GM21447 (cell line): ENCODE measurements around the gene THRAP3.
"Not testable (repeated sequence)": the region's sequence is repeated elsewhere in the genome, so short reads cannot be mapped to it uniquely, and the experiment has no call there.

Experiments
- ATAC-seq: cut with Tn5 transposase; IDR thresholded peaks from one replicate; pipeline ENCODE4 v1.9.1; 2021; ENCODE audit not compliant: unreplicated experiment

The THRAP3 gene

GRCh38 chr1:36239941-36240637 lies 15.8 kb downstream of the THRAP3 start:
- ATAC-seq = no peak

- no peak for ATAC-seq
Measured at GRCh38 chr1:36247538-36247937, 23.3 kb downstream of the THRAP3 start.

- no peak for ATAC-seq
Measured at GRCh38 chr1:36248250-36248894, 24.1 kb downstream of the THRAP3 start.

GRCh38 chr1:36251794-36252481 lies 27.7 kb downstream of the THRAP3 start:
- ATAC-seq = no peak

- not testable (repeated sequence) for ATAC-seq
Measured at GRCh38 chr1:36252482-36252824, 28.2 kb downstream of the THRAP3 start.

- no peak for ATAC-seq
Measured at GRCh38 chr1:36253161-36253862, 29.1 kb downstream of the THRAP3 start.

GRCh38 chr1:36256558-36257374 lies 32.5 kb downstream of the THRAP3 start:
- no peak for ATAC-seq

GRCh38 chr1:36257375-36257767 lies 33.1 kb downstream of the THRAP3 start:
- no peak for ATAC-seq

- no peak for ATAC-seq
Measured at GRCh38 chr1:36258960-36259344, 34.7 kb downstream of the THRAP3 start.

GRCh38 chr1:36268981-36269380 lies 44.7 kb downstream of the THRAP3 start:
- ATAC-seq = no peak

GRCh38 chr1:36269408-36269838 lies 45.2 kb downstream of the THRAP3 start:
- no peak for ATAC-seq

- ATAC-seq = no peak
Measured at GRCh38 chr1:36273024-36273423, 48.8 kb downstream of the THRAP3 start.

- no peak for ATAC-seq
Measured at GRCh38 chr1:36274201-36274600, 50.0 kb downstream of the THRAP3 start.

- ATAC-seq = no peak
Measured at GRCh38 chr1:36276688-36277087, 52.4 kb downstream of the THRAP3 start.

- no peak for ATAC-seq
Measured at GRCh38 chr1:36279110-36279788, 55.0 kb downstream of the THRAP3 start.

- no peak for ATAC-seq
Measured at GRCh38 chr1:36279789-36280296, 55.6 kb downstream of the THRAP3 start.

- ATAC-seq = no peak
Measured at GRCh38 chr1:36284061-36284460, 59.8 kb downstream of the THRAP3 start.

- no peak for ATAC-seq
Measured at GRCh38 chr1:36284517-36284916, 60.3 kb downstream of the THRAP3 start.

GRCh38 chr1:36285443-36286101 lies 61.3 kb downstream of the THRAP3 start:
- no peak for ATAC-seq
